Measurements from ENCODE around the gene NOXA1. TPM values are rescaled to one million over a fixed set of nuclear protein-coding genes. Genes with fewer than 3 reads are reported as not detected.

NOXA1 gene
- total and polyA plus RNA-seq, 9 of the 15 experiments (the other 6 are each of a cell fraction or from before 2014, with no cell fraction given): 0.07 to 1.2 (median 0.20) TPM; not detected in 4

DNA sequence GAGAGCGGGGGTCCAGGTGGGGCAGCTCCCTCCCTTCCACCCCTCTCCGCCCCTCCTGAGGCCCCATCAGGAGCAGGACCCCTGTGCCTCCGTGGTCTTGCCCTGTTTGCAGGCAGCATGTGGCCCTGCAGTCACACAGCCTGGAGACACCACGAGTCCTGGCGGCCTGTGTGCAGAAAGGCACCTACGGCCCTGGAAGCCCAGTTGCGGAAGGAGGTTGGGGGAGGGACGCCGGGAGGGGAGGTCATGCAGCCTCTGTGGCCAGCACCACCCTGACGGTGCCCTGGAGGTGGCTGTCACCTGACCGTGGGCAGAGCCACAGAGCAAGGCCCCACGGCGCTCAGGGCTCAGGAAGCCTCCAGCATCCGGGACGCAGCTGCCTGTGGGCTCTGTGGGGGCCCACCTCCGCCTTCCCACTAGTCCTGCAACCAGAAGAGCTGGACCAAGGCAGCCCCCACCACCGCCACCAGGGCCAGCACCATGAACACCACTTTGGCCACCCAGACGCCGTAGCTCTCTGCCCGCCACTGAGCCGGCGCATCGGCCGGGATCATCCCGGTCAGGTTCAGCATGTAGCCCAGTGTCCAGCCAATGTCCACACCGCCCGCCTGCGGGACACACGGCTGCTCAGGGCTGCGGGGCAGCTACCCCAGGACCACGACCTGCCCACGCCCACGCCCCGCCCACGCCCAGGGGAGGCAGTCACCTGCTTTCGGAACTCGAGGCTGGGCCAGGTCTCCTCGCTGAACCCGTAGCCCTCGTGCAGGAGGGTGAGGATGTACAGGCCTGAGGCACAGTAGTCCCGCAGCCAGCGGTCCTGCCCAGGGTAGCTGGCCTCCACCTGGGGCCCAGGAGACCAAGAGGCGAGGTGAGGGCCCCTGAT lies 11.5 kb downstream of the NOXA1 start:
- ATAC-seq (no peak), FAIRE-seq (no peak), DNase-seq (ENCODE audit: extremely low read depth in 1 of 4, low spot score in 3 of 4) (no peak)
- Histone ChIP-seq H4K20me1 (replicated peaks; ENCODE audit: control insufficient read depth, insufficient read depth, low read length) (no peaks in the 10 kb centered on the region), H3K36me3 (ENCODE audit: control insufficient read depth, insufficient read depth, low read length) (no peaks in the 10 kb centered on the region), H2AFZ (ENCODE audit: low read depth, low read length) (no peak overlapping the region), H3K27me3 (ENCODE audit: control insufficient read depth in 2 of 2, insufficient read depth in 2 of 2, low read length in 2 of 2) (no peaks in the 10 kb centered on the region), H3K9ac (ENCODE audit: insufficient read depth in 1 of 2, low read depth in 2 of 2, low read length in 2 of 2) (peak overlapping the region in 1 of 2 experiments; percentile 91; a peak in 1 of 4 replicates), H3K79me2 (ENCODE audit: control insufficient read depth, insufficient read depth, low read length) (no peaks in the 10 kb centered on the region), H3K9me1 (ENCODE audit: control insufficient read depth, insufficient read depth, low read length) (no peaks in the 10 kb centered on the region), H3K4me3 (no peak overlapping the region), H3K4me2 (ENCODE audit: insufficient read depth, low read length) (no peak overlapping the region), H3K27ac (ENCODE audit: extremely low read depth, low read depth, low read length) (no peak overlapping the region), H3K4me1 (replicated peaks in 1 of 2; ENCODE audit: control insufficient read depth in 2 of 2, insufficient read depth in 2 of 2, low read length in 2 of 2) (peaks cover 14 to 91% of the 10 kb centered on the region in 2 experiments; a peak in 4 of 5 replicates), H3K9me3 (replicated peaks; ENCODE audit: control insufficient read depth, insufficient read depth, low read depth, low read length) (no peaks in the 10 kb centered on the region)
- no TSS peak for BruUV-seq (replicated peaks)
- CTCF ChIA-PET (ENCODE audit: low intra/inter-chr PET ratio): no interaction called here
- WGBS (ENCODE audit: insufficient coverage, low coverage, missing lambda C conversion rate): 81% methylated on average over 38 of the region's 43 CpGs
- POLR2A ChIA-PET: interaction anchor here (0.5 to 3.5 kb wide), 4 partner anchors 10 to 206 kb away, joined by 3 to 21 read pairs (median 3); partner anchors contain the start of genes EXD3 and NOXA1
- in situ Hi-C loops (cut with MboI) (no loop called here), intact Hi-C loops (cut with micrococcal nuclease) (no loop called here)
- TF ChIP-seq, protein P1, sequence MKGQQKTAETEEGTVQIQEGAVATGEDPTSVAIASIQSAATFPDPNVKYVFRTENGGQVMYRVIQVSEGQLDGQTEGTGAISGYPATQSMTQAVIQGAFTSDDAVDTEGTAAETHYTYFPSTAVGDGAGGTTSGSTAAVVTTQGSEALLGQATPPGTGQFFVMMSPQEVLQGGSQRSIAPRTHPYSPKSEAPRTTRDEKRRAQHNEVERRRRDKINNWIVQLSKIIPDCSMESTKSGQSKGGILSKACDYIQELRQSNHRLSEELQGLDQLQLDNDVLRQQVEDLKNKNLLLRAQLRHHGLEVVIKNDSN (CRISPR knock-in tag; IDR thresholded peaks at IDR 0.05): 0 out of 2 replicates have a peak, but pooled peaks have one; percentile 6
- TF ChIP-seq EGR1 (conservative IDR thresholded peaks at IDR 0.05) (peak; percentile 28), NR1H2 (CRISPR knock-in tag; IDR thresholded peaks at IDR 0.05) (no peak)
